ENCODE measurements around the gene NELFA. TPM values are rescaled to one million over a fixed set of nuclear protein-coding genes. Genes with fewer than 3 reads are reported as not detected.

Gene NELFA
- total and polyA plus RNA-seq, 4 donors, result 7.1 to 11.8 (median 9.3) TPM

GRCh38 chr4:1970926-1971325, 37.8 kb downstream of the NELFA start:
- no peak overlapping the region for H3K9ac ChIP-seq (ENCODE audit: low read depth in 1 of 2, low read length in 2 of 2)

GRCh38 chr4:1969928-1970723, 38.6 kb downstream of the NELFA start:
- Histone ChIP-seq H3K27ac (ENCODE audit: low read depth in 1 of 2, low read length in 2 of 2) (no peak overlapping the region), H3K9ac (ENCODE audit: low read depth in 1 of 2, low read length in 2 of 2) (no peak overlapping the region), H3K4me3 (ENCODE audit: low read depth in 1 of 3, low read length in 3 of 3) (no peak overlapping the region), H3K4me1 (ENCODE audit: control insufficient read depth in 4 of 4, insufficient read depth in 4 of 4, low read length in 3 of 4) (no peaks in the 10 kb centered on the region), H3K9me3 (ENCODE audit: control insufficient read depth in 4 of 4, low read length in 3 of 4) (no peaks in the 10 kb centered on the region), H3K27me3 (ENCODE audit: control insufficient read depth in 4 of 4, insufficient read depth in 4 of 4, low read length in 3 of 4) (no peaks in the 10 kb centered on the region), H3K36me3 (ENCODE audit: control insufficient read depth in 4 of 4, insufficient read depth in 3 of 4, low read depth in 1 of 4, low read length in 3 of 4) (peaks cover 4 to 13% (median 7%) of the 10 kb centered on the region in 4 donors)
- DNase-seq (ENCODE audit: low spot score), result no peak
- WGBS, result 98% methylated on average over 17 of the region's 17 CpGs
- no peak for TF ChIP-seq ZBTB33 (IDR thresholded peaks at IDR 0.05)
- no peak for TF ChIP-seq JUND (IDR thresholded peaks at IDR 0.05)
- no peak for TF ChIP-seq EGR1 (IDR thresholded peaks at IDR 0.05; ENCODE audit: low read depth in 2 of 2)
- no peak for TF ChIP-seq ATF3 (IDR thresholded peaks at IDR 0.05)
- TF ChIP-seq SP1 (IDR thresholded peaks at IDR 0.05), result no peak
- TF ChIP-seq RAD21 (IDR thresholded peaks at IDR 0.05), result no peak
- TF ChIP-seq GABPA (IDR thresholded peaks at IDR 0.05 in 1 of 2, conservative IDR thresholded peaks at IDR 0.05 in 1 of 2), result no peak
- no peak for TF ChIP-seq TAF1 (conservative IDR thresholded peaks at IDR 0.05)
- TF ChIP-seq NR2F2 (IDR thresholded peaks at IDR 0.05), result no peak
- no peak for TF ChIP-seq RXRA (IDR thresholded peaks at IDR 0.05)
- no peak for TF ChIP-seq FOXA2 (IDR thresholded peaks at IDR 0.05)
- TF ChIP-seq MAX (IDR thresholded peaks at IDR 0.05), result no peak
- no peak for TF ChIP-seq YY1 (IDR thresholded peaks at IDR 0.05)
- TF ChIP-seq CTCF (IDR thresholded peaks at IDR 0.05; ENCODE audit: low read depth, low read length, missing input control), result no peak
- no peak for TF ChIP-seq FOXA1 (IDR thresholded peaks at IDR 0.05)
- no peak for TF ChIP-seq HNF4G (IDR thresholded peaks at IDR 0.05)
- TF ChIP-seq HNF4A (conservative IDR thresholded peaks at IDR 0.05), result no peak

More at GRCh38 chr4:1970926-1971325, 37.8 kb downstream of the NELFA start:
- H3K27me3 ChIP-seq (ENCODE audit: control insufficient read depth in 4 of 4, insufficient read depth in 4 of 4, low read length in 3 of 4), result no peaks in the 10 kb centered on the region
- peaks cover 7 to 21% (median 11%) of the 10 kb centered on the region in 4 donors for H3K36me3 ChIP-seq (ENCODE audit: control insufficient read depth in 4 of 4, insufficient read depth in 3 of 4, low read depth in 1 of 4, low read length in 3 of 4)
- WGBS, result 95% methylated on average over 6 of the region's 6 CpGs
- DNase-seq (ENCODE audit: low spot score), result no peak
- H3K4me1 ChIP-seq (ENCODE audit: control insufficient read depth in 4 of 4, insufficient read depth in 4 of 4, low read length in 3 of 4), result no peaks in the 10 kb centered on the region
- no peaks in the 10 kb centered on the region for H3K9me3 ChIP-seq (ENCODE audit: control insufficient read depth in 4 of 4, low read length in 3 of 4)
- no peak for TF ChIP-seq YY1 (IDR thresholded peaks at IDR 0.05)
- no peak for TF ChIP-seq FOXA1 (IDR thresholded peaks at IDR 0.05)
- no peak for TF ChIP-seq FOXA2 (IDR thresholded peaks at IDR 0.05)
- no peak for TF ChIP-seq JUND (IDR thresholded peaks at IDR 0.05)
- TF ChIP-seq ATF3 (IDR thresholded peaks at IDR 0.05), result no peak
- no peak for TF ChIP-seq ZBTB33 (IDR thresholded peaks at IDR 0.05)
- no peak for TF ChIP-seq MAX (IDR thresholded peaks at IDR 0.05)
- no peak for TF ChIP-seq GABPA (IDR thresholded peaks at IDR 0.05 in 1 of 2, conservative IDR thresholded peaks at IDR 0.05 in 1 of 2)
- TF ChIP-seq SP1 (IDR thresholded peaks at IDR 0.05), result no peak
- TF ChIP-seq HNF4A (conservative IDR thresholded peaks at IDR 0.05), result no peak
- TF ChIP-seq NR2F2 (IDR thresholded peaks at IDR 0.05), result no peak
- H3K4me3 ChIP-seq (ENCODE audit: low read depth in 1 of 3, low read length in 3 of 3), result no peak overlapping the region
- no peak overlapping the region for H3K27ac ChIP-seq (ENCODE audit: low read depth in 1 of 2, low read length in 2 of 2)
